Hepatic stellate cell (primary cell): ENCODE data around the gene GAA.
"Not testable (repeated sequence)": the region's sequence is repeated elsewhere in the genome, so short reads cannot be mapped to it uniquely, and the experiment has no call there.

Experiments
- DNase-seq: peaks from one replicate; pipeline ENCODE4 v3.0.0; 2011; ENCODE audit warnings: low spot score

The GAA gene

DNA sequence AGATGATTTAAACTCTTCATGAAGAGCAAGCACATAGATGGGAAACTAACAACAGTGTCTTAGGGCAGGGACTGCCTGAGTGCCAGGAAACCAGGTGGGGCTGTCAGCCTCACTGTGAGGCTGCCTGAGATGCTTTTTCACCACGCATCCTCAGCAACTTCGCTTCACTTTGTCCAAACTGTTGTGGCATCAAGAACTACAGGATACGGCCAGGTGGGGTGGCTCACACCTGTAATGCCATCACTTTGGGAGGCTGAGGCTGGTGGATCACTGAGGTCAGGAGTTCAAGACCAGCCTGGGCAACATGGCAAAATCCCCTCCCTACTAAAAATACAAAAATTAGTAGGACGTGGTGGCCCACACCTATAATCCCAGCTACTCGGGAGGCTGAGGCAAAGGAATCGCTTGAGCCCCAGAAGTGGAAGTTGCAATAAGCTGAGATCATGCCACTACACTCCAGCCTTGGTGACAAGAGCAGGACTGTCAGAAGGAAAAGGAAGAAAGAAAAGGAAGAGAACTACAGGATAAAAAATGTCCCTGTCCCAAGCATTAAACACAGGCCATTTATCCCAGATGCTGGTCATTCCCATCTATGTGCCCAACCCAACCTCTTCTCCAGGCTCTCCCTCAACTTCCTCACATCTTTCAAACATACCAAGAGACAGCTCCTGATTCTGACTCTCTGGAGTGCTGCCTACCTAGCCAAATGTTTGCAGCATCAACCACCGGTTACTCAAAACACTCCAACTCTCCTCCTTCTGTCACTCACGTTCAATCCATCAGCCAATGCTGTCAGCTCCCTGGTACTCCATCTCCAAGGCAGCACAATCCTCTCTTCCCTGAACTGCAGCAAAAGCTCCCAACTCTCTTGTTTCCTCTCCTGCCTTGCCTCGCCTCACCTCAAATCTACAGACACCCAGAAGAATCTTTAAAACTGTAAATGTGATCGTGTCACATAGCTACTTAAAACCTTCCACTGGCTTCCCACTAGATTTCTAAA lies 44.0 kb downstream of the GAA start:
- DNase-seq = no peak

DNA sequence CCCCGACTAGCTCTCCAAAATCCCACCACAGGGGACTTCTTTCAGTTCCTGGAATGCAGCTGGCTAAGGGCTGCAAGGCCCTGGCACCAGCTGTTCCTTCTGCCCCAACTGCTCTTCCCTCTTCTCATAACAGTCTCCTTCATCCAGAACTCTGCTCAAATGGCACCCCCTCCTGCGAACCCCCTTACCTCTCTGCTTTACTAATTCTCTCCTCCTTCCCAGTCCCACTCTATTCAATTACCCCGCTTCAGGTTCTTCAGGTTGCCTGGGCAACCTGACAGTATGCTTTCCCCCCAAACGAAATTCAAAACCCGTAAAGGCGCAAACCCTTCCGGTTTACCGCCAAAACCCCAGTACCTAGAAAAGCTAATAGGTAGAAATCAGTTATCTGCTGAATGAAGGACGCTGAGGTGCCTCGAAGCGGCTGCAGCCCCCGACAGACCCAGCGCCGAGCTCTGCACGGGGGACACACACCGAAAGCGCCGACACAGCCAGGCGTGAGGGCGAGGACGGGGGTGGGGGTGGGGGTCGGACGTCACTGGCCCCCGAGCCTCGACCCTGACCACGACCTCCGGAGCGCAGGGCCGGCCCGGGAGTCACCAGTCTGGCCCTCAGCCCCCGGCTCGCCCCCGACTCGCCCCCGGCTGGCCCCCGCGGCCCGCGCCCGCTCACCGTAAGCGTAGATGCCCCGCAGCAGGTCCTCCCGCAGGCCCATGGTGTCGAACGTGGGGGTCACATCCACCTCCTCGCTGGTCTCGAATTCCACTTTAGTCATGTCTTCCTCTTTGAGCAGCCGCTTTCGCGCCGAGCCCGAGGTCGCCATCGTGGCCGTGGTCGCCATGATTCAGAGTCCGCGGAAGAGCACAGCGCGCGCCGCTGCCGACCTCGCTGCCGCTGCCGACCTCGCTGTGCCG lies 45.0 kb downstream of the GAA start:
- DNase-seq = peak; percentile 53

DNA sequence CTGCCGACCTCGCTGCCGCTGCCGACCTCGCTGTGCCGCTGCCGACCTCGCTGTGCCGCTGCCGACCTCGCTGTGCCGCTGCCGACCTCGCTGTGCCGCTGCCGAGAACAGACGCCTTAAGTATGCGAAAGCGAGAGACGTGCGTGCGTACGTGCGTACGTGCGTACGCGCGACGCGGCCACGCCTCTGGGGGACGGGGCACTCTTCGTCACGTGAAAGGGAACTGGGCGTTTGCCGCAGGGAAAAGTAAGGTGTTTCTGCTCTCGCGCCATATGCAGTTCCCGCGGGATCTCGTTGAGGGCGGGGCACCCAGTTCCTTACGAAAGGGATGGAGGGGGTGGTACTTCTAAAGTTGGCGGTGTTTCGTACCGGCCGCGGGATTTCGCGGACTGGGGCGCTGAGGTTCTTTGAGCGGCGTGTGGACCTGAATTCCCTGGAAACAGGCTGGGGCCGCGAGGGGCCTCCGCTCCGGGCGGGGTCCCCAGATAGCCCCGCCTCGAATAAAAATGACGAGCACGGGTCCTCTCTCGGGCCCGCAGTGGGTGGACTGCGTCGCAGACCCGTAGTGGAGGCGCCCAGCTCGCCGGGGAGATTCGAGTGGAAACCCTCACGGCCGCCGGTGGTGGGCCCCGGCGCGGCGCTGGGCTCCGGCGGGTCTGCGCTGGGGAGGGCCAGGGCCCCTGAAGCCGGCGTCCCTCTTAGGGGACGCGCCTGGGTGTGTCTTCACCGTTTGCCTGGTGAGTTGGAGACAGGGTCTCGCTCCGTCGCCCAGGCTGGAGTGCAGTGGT lies 45.8 kb downstream of the GAA start, which contains the start of gene EIF4A3:
Gene EIF4A3 (minus strand): TSS at position 94 of the 788 bp plus-strand sequence. CDS start 167 bp downstream, outside the sequence.
- DNase-seq = peak; percentile 98

DNA sequence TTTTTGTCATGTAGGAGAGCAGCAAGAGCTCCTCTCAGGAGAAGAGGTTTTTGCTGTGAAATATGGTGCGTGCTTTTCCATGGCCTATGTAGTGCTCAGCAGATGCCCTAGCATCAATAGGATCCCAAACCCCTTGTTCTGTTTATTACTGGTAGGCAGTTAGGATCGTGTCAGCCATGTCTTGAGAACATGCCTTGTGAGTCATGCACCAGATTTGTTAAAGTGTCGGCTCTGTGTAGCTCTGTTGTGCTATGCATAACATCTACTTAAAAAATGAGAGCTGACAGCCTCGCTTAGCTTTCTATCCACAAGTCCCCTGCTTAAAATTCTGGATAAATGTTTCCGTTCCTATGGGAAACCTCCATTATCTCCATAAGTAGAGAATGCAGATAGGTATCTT lies 50.0 kb downstream of the GAA start:
- DNase-seq = peak; percentile 38

DNA sequence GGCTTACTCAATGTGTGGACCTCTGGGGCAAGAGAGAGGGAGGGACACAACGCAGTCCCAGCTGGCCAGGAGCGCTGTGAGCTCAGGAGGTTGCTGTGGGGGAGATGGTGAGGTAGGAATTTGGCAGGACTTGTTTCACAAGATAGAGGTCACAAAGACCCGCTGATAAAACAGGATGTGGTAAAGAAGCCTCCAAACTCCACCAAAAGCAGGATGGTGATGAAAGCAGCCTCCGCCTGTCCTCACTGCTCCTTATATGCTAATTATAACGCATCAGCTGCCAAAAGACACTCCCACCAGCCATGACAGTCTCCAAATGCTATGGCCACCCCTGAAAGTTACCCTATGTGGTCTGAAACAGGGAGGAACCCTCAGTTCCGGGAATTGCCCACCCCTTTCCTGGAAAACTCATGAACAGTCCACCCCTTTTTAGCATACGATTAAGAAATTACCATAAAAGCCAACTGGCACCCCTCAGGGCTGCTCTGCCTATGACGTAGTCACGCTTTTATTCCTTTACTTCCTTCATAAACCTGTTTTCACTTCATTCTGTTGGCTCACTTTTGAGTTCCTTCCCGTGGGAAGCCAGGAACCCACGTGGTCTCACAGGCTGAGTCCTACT lies 50.8 kb downstream of the GAA start:
- no peak for DNase-seq

DNA sequence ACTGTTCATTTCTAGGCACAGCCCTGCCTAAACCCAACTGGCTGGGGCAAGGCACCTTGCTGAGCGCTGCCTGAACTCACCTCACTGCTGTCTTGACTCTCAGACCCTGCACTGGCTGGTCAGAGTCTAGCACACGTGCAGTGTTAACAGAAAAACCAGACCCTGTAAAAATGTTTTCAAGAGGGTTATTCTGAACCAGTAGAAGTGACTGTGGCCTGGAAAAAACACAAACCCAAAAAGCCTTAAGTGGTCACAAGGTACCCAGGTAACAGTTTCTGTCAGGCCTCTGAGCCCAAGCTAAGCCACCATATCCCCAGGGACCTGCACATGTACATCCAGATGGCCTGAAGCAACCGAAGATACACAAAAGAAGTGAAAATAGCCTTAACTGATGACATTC lies 51.6 kb downstream of the GAA start:
- no peak for DNase-seq

DNA sequence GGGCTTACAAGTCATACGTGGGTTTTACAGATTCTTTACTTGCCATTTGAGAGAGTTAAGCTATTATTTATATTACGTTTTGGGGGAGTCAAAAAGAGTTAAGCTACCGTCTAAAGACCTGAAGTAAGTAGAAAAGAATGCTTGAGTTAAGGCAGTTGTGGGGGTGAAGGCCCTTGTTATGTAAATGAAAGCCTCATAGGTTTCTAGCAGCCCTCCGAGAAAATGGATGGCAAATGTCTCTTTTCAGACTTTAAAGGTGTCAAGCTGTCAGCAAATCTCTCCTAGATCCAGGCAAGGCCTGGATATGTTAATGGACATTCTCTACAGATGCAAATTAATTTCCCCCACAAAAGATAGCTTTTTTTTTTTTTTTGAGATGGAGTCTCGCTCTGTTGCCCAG lies 52.8 kb downstream of the GAA start:
- DNase-seq = no peak

DNA sequence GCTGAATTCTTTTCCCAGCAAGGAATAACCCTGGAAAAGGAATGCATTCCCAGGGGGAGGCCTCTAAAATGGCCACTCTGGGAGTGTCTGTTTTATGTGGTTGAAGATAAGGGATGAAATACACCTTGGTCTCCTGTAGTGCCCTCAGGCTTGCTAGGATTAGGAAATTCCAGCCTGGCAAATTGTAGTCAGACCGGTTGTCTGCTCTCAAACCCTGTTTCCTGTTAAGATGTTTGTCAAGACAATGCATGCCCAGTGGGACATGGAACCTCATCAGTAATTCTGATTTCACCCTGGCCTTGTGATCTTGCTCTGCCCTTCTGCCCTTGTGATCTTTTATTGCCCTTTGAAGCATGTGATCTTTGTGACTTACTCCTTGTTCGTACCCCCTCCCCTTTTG lies 54.2 kb downstream of the GAA start:
- not testable (repeated sequence) for DNase-seq

DNA sequence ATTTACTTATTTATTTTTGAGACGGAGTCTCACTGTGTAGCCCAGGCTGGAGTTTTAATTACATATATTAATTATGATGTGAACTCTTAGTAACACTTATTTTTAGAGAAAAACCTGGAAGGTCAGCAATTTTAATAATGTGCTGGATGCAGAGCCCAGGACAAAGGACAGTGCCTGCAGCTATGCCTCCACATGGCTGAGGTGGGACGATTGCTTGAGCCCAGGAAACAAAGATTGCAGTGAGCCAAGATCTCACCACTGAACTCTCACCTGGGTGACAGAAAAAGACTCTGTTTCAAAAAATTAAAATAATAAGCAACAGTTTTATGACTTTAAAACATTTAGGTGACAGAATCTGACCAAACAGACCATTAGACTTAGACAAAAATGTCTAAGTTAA lies 57.5 kb downstream of the GAA start:
- DNase-seq = no peak

DNA sequence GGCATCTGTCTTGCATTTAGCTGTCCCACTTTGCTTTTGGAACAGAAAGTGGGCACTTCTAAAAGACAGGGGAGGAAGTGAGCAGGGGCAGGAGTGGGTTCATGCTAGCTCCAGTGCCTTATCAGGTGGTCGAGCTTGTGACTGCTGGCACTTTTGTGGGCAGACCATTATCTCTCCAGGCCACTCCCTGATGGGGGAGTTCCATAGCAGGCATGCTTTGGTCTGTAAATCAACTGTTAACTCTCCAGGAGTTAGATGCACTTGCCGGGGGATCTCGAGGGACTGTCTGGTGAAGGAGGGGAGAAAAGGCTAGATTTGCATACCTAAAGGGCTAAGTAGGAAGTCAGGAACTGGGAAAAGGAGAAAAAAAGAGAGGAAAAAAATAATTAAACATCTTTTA lies 59.2 kb downstream of the GAA start:
- DNase-seq = no peak

DNA sequence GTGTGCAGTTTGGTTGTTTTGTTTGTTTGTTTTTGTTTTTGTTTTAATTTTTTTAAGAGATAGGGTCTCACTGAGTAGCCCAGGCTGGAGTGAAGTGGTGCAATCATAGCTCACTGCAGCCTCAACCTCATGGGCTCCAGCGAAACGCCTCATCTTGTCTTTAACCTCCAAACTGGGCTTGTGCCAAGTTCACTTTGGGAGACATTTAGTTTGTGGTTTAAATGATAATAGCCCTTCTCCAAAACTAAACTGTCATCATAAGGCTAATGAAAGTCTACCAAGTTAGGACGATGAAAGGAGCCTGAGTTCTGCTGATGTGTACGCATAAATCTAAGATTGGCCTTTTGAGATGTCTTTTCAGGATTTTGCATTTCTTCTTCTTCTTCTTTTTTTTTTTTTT lies 62.0 kb downstream of the GAA start:
- DNase-seq = no peak

DNA sequence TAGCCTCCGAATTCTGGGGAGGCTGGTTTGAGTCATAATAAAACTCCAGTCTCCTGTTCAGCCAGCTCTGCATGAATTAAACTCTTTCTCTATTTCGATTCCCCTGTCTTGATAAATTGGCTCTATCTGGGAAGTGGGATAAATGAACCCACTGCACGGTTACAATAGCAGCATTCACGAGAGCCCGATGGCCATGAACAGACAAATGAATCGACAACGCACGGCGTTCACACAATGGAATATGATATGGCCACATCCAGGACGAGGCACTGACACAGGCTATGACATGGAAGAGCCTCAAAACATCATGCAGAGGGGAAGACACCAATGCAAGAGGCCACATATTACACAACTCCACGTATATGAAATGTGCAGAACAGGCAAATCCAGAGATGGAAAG lies 62.8 kb downstream of the GAA start:
- DNase-seq = no peak

DNA sequence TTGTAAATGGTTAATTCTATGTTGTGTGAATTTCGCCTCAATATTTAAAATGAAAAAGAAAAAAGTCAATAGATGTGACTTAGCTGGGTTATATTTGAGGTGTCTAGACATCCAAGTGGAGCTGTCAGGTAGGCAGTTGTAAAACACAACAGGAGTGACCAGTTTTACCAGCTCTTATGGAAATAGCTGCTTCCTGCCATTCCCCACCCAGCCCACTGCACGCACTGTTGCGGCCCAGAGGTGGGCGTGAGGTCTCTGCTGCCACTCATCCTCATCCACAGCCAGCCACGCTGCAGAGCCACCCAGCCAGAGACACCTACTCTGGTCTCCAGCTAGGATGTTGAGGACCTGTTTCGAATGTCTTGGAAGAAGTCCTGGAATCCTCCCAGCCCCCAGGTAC lies 65.1 kb downstream of the GAA start:
- DNase-seq = no peak

DNA sequence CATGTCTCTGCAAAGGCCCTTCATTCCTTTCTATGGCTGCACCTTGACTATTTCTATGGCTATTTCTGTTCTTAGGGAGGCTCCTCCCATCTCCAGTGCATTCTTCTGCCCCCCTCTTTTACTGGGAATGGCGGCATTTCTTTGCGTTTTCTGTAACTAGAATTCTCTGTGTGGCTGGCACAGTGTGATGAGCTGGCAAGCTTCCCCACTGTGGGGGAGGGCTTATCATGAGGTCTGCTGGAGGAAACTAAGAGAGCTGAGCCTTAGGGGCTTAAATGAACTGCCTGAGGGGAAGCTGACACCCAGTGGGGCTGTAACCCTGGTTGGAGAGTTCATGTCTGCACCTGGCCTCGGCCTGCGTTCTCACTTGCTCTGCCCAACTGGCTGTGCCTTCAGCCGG lies 67.0 kb downstream of the GAA start:
- DNase-seq = no peak

DNA sequence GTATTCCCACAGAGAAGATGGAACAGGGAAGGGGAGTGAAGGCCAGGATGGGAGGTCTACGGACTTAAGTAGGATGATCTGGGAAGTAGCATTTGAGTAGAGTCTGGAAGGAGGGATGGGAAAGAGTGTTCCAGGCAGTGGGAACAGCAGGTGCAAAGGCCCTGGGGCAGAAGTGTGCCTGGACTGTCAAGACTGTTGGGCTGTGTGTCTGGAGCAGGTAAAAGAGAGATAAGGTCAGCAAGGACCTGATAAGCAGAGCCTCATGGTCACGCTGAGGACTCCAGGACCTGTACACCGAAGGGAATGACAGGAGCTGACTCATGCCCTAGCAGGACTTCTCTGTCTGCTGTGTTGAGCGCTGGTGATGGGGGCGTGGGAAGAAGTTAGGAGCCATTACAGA lies 67.7 kb downstream of the GAA start:
- no peak for DNase-seq
